Stimulated activated CD8-positive, alpha-beta memory T cell treated with anti-CD3 and anti-CD28 coated beads, Interleukin-2, amount 100 ng/mL, for 1 hour (primary cell): Measurements from ENCODE around the gene CCDC57.
A peak's percentile ranks its signal among the peaks of the same experiment; 100 is the strongest.

Experiments
- DNase-seq, 2 donors: peaks; one replicate each; pipeline ENCODE4 v3.0.0-alpha.2; 2020; ENCODE audit warnings: low read depth in 2 of 2

CCDC57 gene

DNA sequence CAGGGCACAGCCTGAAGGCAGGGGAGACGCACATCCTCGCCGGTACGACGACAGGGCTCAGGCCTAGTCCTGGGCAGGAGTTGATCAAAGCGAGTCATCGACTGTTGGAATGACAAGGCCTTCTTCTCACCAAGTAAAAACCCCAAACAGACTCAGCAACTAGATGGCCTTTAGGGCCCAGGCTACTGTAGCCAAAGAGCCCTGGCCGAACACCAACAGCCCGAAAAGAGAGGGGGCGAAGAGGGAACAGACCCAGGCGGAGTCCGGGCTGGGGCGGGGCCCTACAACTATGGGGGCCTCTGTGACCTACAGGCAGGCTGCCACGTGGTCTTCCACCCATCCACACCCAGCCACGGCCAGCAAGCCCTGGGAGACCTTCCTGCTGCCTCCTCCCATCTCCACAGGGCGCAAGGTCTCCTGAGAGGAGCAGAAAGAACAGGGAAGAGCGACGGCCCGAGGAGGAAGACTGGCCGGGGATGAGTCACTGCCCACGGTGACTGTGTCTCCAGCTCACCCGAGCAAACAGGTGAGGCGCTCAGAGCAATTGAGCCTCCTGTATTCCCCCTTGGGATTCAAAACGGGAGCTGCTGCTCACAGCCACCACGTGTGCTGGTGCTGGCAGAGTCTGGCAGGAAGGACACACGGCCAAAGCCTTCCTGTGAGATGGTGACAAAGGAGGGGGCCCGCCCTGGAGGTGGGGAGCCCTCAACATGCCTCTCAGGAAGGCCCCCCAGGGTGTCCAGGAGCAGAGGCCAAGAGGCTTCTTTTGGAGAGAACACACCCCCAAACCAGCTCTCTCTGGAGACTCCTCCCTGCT lies 33.9 kb upstream of the CCDC57 start:
- DNase-seq, result no peak

- no peak for DNase-seq
Measured at GRCh38 chr17:82246040-82246364, 33.4 kb upstream of the CCDC57 start.

DNA sequence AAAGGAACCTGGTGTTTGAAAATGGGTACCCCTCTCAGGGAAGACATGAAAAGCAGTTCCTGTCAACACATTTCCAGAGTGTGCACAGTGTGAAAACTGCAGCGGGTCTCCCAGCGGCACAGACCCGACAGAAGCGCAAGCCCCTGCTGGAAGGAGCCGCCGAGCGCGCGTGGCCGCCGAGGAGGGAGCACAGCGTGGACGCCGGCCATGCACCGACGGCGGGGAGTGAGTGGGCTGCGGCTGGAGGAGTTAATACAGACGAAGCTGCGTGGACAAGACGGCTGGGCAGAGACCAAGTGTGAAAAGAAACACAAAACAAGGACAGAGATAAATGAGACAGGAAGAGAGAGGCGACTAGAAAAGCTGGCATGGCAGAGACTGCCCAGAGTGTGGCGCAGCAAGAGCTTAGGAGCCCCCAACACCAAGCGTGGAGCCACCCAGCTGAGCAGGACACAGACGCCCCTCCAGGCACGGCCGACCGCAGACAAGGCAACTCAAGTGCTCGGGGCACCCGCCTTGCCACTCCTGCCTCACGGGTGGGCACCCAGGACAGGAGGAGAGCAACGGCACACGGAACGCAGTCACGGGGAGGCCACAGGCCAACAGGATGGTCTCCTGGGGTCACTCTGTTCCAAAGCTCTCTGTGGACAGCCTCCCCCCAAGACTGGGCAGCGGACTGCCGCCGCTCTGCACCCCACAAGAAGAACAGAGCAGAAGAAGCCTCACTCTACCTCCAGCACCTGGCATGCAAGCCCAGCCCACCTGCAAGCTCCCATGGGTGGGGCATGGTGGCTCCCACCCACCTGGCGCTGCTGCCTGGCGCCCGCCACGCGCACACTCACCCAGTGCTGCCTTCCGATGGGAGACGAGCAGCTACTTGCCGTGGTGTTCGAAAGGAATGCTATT lies 32.7 kb upstream of the CCDC57 start:
- DNase-seq, result no peak

DNA sequence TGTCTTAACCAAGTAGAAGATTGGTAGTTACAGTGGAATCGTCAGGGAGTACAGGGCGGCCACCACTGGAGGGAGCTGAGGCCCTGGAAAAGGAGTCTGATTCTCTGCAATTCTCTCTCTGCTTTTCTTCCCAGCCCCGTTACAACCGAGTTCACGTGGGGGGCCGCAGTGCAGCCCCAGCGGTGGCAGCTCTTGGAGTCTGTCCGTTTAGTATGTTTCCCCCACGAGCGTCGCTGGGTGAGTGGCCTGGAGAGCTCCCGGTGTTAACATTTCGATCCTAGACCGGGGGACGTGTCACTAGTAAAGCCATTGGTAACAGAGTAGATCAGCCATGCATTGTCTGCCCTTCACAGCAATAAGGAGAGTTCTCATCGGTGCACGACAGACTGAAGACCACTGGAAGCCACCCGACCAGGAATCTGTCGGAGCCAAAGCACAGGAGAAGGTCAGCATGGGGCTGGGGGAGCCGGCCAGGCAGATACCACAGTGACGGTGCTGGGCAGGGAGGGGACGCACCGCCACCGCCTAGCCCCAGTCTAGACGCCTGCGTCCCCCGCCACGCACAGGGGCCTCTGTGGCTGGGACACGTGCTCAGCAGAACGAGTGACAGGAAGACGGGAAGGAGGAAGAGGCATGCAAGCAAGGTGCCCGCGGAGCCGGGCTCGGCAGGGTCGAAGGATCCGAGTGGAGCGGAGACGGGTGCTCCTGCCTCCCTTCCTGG lies 31.9 kb upstream of the CCDC57 start:
- DNase-seq, result no peak

GRCh38 chr17:82243648-82244412 lies 31.2 kb upstream of the CCDC57 start:
- no peak for DNase-seq

DNA sequence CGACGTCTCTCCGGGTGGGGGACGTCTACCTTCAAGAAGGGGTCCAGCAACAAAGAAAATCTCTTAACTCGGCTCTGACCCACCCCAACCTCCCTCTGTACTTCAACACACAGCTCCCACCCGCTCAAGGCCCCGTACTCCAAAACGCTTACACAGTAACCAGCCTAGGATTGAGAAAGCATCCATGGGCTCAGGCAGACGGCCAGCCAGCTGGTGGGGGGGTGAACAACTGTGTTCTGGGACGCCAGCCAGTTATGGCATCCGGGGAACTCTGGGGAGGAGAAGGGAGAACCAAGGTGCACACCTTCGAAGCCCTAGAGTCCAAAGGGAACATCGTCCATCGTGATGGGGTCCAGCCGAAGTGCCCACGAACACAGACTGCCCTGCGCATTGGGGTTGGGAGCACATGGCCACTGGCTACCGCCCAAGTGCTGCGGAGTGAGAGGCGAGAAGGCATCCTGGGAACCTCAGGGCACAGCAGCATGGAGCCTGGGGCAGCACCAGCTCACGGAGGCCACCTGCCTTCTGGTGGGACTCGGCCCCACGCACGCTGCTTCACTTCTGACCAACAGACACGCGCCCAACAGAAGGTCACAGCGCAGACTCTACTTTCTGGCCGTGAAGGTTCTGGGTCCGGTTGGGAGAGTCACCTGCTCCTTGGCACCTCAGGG lies 30.5 kb upstream of the CCDC57 start:
- no peak for DNase-seq

GRCh38 chr17:82242698-82242976 lies 30.0 kb upstream of the CCDC57 start:
- no peak for DNase-seq

GRCh38 chr17:82241926-82242697 lies 29.5 kb upstream of the CCDC57 start:
- DNase-seq, result no peak

DNA sequence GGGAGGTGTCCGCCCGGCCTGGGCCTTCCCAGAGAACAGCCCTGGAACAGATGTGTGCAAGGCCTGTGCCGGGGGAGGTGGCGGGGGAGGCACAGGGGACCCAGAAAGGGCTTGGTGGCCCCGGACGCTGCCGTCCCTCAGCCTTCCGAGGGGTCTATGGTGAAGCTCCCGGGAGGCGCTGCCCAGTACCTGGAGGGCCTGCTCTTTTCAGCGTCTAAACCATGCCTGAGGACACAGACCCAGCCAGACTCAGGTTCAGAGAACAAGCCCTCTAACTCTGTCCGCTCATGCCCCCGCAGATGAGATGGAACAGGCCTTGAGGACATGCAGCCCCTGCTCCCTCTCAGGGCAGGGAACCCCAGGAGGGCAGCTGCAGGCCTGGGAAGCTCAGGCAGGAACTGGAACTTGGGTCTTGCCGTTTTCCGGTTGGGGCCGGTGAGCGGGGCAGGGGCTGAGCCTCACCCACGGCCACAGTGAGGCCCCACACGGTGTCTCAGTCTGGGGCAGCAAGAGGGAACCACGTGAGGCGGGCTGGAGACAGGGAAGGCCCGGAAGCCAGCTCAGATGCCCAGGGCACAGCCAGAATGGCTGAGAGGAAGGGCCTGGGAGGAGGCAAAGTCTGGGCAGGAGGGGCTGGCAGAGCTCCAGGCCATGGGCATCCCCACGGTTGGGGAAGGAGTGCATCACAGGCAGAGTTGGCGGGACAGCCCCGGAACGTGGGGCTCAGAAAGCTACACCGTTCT lies 28.7 kb upstream of the CCDC57 start:
- no peak for DNase-seq

- DNase-seq, result no peak
Measured at GRCh38 chr17:82240506-82241182, 28.0 kb upstream of the CCDC57 start.

DNA sequence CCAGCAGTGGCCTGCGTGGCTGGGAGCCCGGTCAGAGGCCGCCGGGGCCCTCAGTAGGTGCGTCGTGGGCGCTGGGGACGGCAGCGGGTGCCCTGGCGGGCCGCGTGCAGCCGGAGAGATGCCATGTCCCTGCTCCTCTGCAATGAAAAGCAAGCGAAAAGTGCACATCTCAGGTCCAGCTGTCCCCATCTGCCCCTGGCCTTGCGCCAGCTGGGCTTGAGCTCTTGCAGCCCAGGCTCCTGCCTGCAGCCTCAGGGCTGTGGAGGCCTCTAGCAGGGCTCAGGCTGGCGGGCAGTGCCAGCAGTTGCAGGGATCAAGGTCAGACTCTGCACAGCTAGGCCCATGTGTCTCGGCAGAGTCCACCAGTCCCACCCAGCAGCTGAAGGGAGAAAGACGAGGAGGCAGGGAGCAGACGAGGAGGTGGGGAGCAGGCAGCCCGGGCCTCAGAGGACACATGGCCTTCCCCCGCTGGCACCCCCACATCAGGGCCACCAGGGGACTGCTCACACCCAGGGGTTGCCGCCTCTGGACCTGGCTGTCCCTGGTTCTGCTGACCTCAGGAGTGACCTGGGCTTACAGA lies 27.4 kb upstream of the CCDC57 start:
- no peak for DNase-seq

DNA sequence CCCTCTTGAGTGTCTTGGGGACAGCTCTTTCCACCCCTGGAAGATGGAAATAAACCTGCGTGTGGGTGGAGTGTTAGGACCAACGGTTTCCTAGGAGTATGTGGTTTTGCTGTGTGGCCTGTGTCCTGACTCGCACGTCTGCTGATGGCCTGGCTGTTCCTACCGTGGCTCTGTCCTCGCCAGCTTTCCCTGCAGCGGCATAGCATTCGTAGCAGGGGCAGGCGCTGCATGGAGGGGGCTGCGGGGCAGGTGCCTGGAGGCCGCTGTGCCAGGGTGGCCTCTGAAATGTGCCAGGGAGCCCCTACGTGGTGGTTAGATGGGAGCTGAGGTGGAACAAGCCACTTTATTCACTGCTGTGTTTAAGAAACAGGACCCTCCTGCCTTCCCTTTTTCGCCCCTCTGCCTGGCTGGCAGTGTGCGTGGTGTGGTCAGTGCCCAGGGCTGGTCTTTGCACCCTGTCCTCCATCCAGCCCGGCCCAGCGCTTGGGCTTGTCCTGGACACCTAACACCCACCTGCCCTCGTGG lies 26.8 kb upstream of the CCDC57 start:
- no peak for DNase-seq

DNA sequence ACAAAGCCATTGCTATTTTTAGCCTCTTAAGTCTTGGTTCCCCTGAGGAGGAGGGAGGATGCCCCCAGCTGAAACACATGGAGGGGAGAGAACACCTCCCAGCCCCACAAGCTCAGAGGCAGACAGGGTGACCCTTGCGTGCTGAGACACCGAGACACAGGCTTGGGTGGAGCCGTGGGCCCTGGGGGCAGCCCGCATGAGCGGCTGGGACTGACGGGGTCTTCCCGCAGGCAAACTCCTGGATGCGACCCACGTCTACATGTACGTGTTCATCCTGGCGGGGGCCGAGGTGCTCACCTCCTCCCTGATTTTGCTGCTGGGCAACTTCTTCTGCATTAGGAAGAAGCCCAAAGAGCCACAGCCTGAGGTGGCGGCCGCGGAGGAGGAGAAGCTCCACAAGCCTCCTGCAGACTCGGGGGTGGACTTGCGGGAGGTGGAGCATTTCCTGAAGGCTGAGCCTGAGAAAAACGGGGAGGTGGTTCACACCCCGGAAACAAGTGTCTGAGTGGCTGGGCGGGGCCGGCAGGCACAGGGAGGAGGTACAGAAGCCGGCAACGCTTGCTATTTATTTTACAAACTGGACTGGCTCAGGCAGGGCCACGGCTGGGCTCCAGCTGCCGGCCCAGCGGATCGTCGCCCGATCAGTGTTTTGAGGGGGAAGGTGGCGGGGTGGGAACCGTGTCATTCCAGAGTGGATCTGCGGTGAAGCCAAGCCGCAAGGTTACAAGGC lies 26.0 kb upstream of the CCDC57 start:
- peak in 1 of 2 donors; percentile 38 for DNase-seq

GRCh38 chr17:82237746-82238471 lies 25.3 kb upstream of the CCDC57 start:
- no peak for DNase-seq

GRCh38 chr17:82237083-82237745 lies 24.6 kb upstream of the CCDC57 start:
- no peak for DNase-seq

DNA sequence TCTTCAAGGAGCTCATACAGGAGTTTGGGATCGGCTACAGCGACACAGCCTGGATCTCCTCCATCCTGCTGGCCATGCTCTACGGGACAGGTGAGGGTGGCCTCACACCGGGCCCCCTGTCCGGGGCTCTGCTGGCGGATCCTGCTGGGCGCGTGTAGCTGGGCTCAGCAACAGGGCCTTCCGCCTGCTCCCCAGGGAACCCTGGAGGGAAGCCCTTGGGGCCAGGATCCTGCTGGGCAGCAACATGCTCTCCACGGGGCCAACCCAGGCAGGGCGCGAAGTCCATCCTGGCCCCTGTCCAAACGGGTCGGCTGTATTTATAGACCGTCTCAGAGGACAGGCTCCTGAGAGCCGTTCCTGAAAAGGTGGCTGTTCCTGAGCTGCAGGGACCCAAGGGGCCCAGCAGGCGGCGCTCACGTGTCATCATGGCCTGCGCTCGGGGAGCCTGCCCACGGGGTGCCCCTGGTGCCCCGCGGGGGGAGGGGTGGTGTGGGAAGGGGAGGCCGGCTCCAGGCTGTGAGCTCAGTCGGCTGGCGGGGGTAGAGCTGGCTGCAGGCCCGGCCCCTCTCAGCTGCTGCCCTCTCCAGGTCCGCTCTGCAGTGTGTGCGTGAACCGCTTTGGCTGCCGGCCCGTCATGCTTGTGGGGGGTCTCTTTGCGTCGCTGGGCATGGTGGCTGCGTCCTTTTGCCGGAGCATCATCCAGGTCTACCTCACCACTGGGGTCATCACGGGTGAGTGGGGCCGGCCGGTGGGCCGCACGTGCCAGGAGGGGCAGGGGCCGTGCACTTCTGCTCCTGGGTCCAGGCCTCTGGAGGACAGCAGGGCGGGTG lies 23.7 kb upstream of the CCDC57 start:
- DNase-seq, result no peak
